ENCODE data around the gene HECTD1. TPM values are rescaled to one million over a fixed set of nuclear protein-coding genes. Genes with fewer than 3 reads are reported as not detected.

The HECTD1 gene
- polyA plus RNA-seq, 1 experiment = 121 TPM

DNA sequence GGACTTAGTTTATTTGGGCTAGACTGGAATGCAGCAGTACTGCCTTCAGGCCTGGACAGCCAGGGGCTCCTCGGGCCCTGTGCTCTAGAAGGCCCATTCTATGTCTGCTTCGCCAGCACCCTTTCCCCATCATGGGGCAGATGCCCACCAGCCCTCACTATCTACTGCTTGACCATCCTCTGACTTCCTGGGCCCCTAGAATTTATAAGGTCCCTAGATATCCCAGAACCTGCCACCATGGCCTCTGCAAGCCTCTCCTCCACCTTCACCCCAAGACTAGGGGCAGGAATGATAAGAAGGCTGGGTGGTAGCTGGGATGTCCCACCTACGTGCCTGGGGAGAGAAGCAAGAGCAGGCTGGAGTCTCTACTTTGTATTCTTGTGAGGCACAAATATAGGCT lies 122.6 kb downstream of the HECTD1 start:
- no peak for DNase-seq (ENCODE audit: low read depth, low spot score)
- Histone ChIP-seq H3K27me3 (ENCODE audit: control insufficient read depth, insufficient read depth, low read length) (no peaks in the 10 kb centered on the region), H3K4me3 (ENCODE audit: low read depth, low read length) (no peak overlapping the region), H3K27ac (ENCODE audit: low read depth, low read length) (no peak overlapping the region), H3K9me3 (ENCODE audit: control insufficient read depth, insufficient read depth, low read length) (no peaks in the 10 kb centered on the region)
- TF ChIP-seq CTCF (IDR thresholded peaks at IDR 0.05; ENCODE audit: low read depth, low read length) = no peak
- POLR2A ChIA-PET = no interaction called here
- CTCF ChIA-PET = no interaction called here

DNA sequence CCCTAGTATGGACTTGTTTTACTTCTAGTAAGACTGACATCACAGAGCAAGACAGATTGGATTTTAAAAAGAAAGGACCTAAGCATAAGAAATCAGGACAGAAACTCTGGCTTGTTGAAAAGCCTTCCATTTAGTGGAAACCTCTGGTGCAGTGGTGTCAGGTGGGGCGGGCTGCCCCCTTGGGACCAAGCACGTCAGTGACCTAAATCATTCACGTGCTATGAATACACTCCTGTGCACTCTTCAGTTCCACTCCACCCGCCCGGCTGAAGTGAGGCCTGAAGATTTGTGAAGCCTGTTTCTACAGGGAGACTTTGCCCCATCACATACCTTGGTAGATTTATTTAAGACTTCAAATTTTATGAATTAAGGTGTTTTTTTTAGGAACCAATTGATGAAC lies 123.2 kb downstream of the HECTD1 start:
- Histone ChIP-seq H3K27ac (ENCODE audit: low read depth, low read length) (no peak overlapping the region), H3K4me3 (ENCODE audit: low read depth, low read length) (no peak overlapping the region), H3K9me3 (ENCODE audit: control insufficient read depth, insufficient read depth, low read length) (no peaks in the 10 kb centered on the region), H3K27me3 (ENCODE audit: control insufficient read depth, insufficient read depth, low read length) (no peaks in the 10 kb centered on the region)
- TF ChIP-seq CTCF (IDR thresholded peaks at IDR 0.05; ENCODE audit: low read depth, low read length) = no peak
- ChIA-PET POLR2A (no interaction called here), CTCF (no interaction called here)
- no peak for DNase-seq (ENCODE audit: low read depth, low spot score)

GRCh38 chr14:31083781-31084180 lies 123.8 kb downstream of the HECTD1 start:
- no peaks in the 10 kb centered on the region for H3K9me3 ChIP-seq (ENCODE audit: control insufficient read depth, insufficient read depth, low read length)
- no peak overlapping the region for H3K27ac ChIP-seq (ENCODE audit: low read depth, low read length)
- POLR2A ChIA-PET = interaction anchor here (0.6 kb wide), 1 partner anchor 55 kb away, joined by 3 read pairs; no protein-coding TSS in a partner anchor
- CTCF ChIA-PET = interaction anchor here (1.0 kb wide), 1 partner anchor 105 kb away, joined by 4 read pairs; no protein-coding TSS in a partner anchor
- H3K4me3 ChIP-seq (ENCODE audit: low read depth, low read length) = no peak overlapping the region
- TF ChIP-seq CTCF (IDR thresholded peaks at IDR 0.05; ENCODE audit: low read depth, low read length) = no peak
- DNase-seq (ENCODE audit: low read depth, low spot score) = no peak
- no peaks in the 10 kb centered on the region for H3K27me3 ChIP-seq (ENCODE audit: control insufficient read depth, insufficient read depth, low read length)

DNA sequence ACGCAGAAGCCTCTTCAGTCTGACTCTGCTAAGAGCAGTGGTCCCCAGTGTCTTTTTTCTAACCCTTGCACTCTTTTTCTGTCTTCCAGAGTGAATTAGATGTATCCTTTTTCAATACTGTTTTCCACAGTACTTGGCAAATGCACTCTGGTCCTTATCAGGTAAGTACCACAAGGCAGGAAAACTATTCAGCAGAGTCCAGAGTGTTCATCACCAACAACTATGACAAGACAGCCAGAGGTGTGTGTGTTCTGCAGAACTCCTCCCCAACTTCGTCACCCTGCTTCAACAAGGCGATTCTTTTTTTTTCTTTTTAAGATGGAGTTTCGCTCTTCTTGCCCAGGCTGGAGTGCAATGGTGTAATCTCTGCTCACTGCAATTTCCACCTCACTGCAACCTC lies 127.1 kb downstream of the HECTD1 start:
- H3K27ac ChIP-seq (ENCODE audit: low read depth, low read length) = no peak overlapping the region
- ChIA-PET POLR2A (no interaction called here), CTCF (interaction anchor here (0.6 to 1.0 kb wide), 2 partner anchors 96 to 100 kb away, joined by 4 to 11 read pairs; no protein-coding TSS in a partner anchor)
- no peak overlapping the region for H3K4me3 ChIP-seq (ENCODE audit: low read depth, low read length)
- no peak for DNase-seq (ENCODE audit: low read depth, low spot score)
- no peak for TF ChIP-seq CTCF (IDR thresholded peaks at IDR 0.05; ENCODE audit: low read depth, low read length)
- no peaks in the 10 kb centered on the region for H3K27me3 ChIP-seq (ENCODE audit: control insufficient read depth, insufficient read depth, low read length)
- no peaks in the 10 kb centered on the region for H3K9me3 ChIP-seq (ENCODE audit: control insufficient read depth, insufficient read depth, low read length)

DNA sequence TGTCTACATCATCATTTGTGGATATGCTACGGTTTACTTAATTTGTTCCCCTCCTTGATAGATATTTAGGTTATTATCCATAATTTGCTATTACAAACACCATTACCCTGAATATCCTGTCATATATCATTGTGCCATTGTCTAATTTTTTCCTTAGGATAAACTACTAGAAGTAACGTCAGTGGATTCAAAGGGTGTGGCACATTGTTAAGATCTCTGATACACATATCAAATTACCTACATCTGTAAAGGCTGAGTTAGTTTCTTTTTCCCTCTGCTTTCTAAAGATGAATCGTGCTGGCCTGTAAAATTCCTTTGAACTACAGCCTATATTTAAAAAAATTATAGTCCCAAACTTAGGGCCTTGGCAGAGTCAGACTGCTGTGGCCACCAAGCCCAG lies 127.5 kb downstream of the HECTD1 start:
- Histone ChIP-seq H3K27ac (ENCODE audit: low read depth, low read length) (no peak overlapping the region), H3K4me3 (ENCODE audit: low read depth, low read length) (no peak overlapping the region), H3K27me3 (ENCODE audit: control insufficient read depth, insufficient read depth, low read length) (no peaks in the 10 kb centered on the region), H3K9me3 (ENCODE audit: control insufficient read depth, insufficient read depth, low read length) (no peaks in the 10 kb centered on the region)
- ChIA-PET CTCF (no interaction called here), POLR2A (no interaction called here)
- no peak for TF ChIP-seq CTCF (IDR thresholded peaks at IDR 0.05; ENCODE audit: low read depth, low read length)
- DNase-seq (ENCODE audit: low read depth, low spot score) = peak; percentile 11

Measured in AG04450 (cell line).